HG03354 (cell line): ENCODE measurements around the gene MIPOL1.
"Not testable (repeated sequence)": the region's sequence is repeated elsewhere in the genome, so short reads cannot be mapped to it uniquely, and the experiment has no call there.

Experiments used
- ATAC-seq: cut with Tn5 transposase; IDR thresholded peaks from one replicate; pipeline ENCODE4 v1.9.1; 2021; ENCODE audit warnings: mild to moderate bottlenecking; ENCODE audit not compliant: unreplicated experiment, poor library complexity, severe bottlenecking

Gene MIPOL1

DNA sequence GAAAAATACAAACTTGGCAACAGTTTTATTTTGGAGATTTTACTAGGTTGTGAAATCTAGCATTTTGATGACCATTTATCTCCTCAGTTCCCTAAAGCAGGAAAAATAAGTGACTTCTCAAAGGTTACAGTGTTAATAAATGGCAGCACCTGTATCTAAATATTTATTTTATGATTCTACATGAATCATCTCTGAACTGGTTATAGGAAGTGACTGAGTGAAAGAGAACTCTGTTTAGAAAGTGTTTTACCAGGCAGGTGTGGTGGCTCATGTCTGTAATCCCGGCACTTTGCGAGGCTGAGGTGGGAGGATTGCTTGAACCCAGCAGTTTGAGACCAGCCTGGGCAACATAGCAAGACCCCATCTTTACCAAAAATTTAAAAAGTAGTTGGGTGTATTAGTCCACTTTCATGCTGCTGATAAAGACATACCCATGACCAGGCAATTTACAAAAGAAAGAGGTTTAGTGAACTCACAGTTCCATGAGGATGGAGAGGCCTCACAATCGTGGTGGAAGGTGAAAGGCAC is 26.3 kb downstream of the MIPOL1 start:
- ATAC-seq, result no peak

DNA sequence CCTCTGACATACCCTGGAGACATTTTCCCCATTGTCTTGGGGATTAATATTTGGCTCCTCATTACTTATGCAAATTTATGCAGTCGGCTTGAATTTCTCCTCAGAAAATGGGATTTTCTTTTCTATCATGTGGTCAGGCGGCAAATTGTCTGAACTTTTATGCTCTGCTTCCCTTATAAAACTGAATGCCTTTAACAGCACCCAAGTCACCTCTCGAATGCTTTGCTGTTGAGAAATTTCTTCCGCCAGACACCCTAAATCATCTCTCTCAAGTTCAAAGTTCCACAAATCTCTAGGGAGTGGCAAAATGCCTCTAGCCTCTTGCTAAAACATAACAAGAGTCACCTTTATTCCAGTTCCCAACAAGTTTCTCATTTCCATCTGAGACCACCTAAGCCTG is 27.9 kb downstream of the MIPOL1 start:
- not testable (repeated sequence) for ATAC-seq

DNA sequence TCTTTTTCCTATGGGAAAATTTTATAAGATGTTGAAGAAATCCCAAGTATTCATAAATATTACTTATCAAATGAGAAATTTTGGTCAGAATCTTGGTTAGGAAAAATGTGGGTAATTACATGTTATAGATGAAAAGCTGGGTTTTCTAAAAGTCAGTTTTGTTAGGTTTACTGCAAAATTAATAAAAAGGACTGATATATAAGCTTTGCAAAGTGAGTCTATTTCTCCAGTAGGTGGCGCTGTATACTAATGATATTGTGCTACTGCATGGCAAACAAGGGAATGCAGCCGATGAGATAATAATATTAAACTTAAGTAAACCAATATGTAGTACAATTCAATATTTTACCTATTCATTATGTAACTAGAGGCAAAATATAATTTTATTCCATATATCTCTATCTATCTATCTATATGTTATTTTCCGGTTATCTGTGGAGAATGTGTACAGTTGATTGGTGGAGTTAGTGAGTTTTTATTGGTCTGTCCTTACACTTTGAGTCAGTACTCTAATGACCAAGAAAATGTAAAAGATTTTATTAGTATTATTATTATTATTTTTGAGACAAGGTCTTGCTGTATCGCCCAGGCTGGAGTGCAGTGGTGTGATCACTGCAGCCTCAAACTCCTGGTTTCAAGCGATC is 32.9 kb downstream of the MIPOL1 start:
- peak; percentile 75 for ATAC-seq

DNA sequence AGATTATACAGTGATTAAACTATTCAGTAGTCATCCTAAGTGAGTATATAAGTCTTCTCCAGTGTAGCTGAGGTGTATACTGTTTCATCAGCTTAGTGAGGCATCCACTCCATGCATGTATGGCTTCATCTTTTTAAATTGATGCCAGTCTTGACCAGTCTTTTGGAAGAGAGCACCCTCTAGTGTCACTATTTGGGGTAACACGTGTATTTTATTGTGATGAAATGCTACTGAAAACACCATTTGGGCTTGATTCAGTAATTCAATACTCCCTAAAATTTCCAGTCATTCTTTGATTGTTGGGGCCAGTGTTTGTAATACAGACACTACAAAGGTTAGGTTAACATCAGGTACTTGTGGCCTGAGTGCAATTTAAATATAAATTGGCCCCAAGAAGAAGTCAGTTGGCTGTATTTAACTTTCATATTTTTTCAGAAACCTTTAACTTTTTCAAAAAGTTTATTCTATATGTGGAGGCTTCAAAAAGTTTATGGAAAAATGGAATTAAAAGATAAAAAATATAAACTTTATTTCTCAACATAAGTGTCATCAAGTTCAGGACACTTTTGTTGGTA is 35.3 kb downstream of the MIPOL1 start:
- peak; percentile 72 for ATAC-seq

DNA sequence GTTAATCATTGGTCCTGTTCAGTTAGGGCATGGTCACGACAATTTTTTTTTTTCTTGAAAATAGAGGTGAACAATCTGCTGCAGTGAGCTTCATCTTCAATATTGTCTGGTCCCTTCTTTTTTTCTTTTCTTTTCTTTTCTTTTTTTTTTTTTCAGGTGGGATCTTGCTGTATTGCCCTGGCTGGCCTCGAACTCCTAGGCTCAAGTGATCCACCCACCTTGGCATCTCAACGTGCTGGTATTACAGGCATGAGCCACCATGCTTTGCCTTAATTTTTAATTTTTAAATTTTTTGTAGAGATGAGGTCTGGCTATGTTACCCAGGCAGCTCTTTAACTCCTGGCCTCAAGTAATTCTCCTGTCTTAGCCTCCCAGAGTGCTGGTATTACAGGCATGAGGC is 36.5 kb downstream of the MIPOL1 start:
- ATAC-seq, result no peak

DNA sequence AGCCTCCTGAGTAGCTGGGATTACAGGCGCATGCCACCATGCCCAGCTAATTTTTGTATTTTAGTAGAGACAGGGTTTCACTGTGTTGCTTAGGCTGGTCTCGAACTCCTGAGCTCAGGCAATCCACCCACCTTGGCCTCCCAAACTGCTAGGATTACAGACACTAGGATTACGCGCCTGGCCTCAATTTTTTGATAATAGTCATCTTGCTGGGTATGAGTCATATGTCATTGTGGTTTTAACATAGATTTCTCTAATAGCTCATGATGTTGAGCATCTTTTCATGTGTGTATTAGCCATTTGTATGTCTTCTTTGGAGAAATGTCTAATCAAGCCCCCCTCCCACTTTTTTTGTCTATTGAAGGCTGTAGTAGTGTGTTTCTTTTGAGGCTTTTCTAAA is 38.3 kb downstream of the MIPOL1 start:
- not testable (repeated sequence) for ATAC-seq

DNA sequence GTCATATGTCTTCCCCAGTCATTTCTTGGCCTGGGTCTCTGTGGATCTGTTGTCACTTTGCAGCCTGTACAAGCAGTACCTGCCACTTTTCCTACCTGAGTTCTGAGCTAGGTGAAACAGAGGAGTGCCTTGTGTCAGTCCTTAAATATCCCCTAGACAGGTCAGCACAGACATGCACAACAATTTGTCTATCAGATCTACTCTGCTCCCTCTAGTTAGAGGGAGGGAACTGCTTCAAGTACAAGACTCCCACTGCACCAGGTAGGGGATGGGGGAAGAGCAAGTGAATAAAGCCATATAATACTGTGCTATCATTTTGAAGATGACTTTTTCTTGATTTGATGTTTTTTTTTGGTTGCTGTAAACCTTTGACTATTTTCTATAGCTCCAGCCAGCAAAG is 39.4 kb downstream of the MIPOL1 start:
- ATAC-seq, result no peak

DNA sequence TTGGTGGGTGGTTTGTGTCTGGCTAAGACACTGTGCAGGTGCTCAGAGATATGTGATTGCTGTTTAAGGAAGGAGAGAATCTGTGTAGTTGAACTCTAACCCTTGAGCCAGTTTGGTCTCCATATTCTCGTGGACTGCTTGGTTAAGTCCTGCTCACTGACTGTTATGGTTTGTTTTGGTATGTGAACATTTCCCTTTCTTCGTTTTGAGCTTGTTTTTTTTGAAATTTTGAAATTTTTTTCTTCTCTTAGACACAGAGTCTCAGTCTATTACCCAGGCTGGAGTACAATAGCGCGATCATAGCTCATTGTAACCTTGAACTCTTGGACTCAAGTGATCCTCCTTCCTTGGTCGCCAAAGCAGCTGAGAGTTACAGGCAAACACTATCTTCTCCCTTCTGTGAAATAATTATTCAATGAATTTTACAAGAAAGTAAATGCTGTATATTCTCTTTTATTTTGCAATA is 40.0 kb downstream of the MIPOL1 start:
- ATAC-seq, result no peak

DNA sequence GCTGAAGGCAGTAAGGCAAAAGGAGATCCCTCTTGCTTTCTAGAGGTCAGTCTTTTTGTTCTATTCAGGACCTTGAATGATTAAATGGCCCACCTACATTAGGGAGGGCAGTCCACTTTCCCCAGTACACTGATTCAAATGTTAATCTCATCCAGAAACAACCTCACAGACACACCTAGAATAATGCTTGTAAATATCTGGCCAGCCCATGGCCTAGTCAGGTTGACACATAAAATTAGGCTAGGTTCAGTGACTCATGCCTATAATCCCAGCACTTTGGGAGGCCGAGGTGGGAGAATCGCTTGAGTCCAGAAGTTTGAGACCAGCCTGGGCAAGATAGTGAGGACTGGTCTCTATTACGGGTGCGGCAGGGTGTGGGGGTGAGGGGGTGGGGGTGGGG is 43.5 kb downstream of the MIPOL1 start:
- no peak for ATAC-seq

DNA sequence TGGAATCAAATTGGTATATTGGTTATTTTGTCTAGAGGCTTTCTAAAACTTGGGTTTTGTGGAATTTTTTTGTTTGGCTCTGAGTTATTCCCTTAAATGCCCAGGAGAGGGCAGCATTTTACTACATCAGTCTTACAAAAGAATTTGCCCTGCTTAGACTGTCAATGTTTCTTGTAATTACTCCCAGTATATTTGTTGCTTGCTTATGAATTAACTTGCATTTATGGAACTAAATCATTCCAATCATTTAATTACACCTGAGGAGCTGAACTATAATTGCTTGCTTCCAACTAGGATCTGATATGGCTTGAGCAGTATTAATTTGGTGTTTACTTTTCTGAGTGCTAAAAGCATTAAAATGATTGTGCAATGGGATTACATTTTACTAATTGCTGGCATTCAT is 48.7 kb downstream of the MIPOL1 start:
- no peak for ATAC-seq

DNA sequence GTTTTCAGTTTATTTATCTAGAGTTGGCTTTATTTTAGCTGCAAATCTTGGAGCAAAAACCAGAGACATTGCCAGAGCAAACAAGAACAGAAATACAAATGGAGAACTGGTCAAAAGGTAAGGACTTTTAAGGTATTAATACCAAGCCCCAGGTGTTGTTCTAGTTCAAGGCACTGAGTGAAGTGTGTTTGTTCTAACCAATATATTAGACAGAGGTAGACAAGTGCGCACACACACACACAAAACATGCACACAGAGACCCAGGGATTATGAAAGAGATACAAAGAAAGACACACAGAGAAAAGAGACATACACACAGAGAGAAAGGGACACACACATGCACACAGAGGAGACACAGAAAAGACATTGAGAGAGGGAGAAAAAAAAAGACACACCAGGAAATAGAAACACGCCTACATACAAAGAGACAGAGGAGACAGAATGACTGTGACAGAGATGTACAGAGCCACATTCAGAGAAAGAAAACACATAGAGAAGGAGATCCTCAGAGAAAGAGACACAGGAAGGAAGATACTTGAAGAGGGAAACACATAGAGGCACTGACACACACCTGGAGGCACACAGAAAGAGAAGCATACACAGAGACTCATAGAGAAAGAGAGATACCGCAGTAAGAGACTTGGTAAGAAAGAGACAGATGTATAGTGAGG is 50.2 kb downstream of the MIPOL1 start:
- ATAC-seq, result no peak

DNA sequence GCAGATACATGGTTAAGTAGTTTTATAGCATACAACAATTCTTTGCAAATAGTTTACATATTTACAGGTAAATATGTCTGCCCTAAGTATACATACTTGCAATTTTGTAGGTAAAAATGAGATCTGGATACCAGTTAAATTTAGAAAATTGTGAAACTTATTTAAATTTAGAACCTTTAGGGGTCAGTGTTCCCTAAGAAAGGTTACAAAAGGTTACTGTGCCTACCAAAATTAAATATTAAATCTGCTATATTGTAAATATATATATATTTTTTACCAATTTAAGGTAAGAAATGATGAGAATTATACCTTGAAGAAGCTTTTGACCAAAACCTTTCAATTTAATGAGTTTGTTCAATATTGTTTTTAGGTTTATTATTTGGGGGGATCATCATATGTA is 54.0 kb downstream of the MIPOL1 start:
- no peak for ATAC-seq

DNA sequence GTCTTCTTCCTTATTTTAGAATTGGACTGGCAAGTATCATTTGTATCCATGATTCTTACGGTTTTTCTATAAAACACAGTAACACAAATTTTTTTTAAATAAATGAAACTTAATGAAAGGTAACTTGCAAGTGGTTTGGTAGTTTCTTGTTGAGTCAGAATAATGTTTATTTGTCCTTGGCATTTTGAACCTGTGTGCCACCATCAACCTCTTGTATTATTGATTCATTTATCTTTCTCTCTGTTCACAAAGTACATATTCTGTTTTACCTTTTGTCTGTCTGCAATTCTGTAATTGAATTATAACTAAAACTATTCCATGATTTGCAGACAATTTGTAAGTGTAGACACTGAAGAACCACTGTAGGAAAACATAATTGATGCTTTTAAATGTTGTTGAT is 54.7 kb downstream of the MIPOL1 start:
- ATAC-seq, result no peak

DNA sequence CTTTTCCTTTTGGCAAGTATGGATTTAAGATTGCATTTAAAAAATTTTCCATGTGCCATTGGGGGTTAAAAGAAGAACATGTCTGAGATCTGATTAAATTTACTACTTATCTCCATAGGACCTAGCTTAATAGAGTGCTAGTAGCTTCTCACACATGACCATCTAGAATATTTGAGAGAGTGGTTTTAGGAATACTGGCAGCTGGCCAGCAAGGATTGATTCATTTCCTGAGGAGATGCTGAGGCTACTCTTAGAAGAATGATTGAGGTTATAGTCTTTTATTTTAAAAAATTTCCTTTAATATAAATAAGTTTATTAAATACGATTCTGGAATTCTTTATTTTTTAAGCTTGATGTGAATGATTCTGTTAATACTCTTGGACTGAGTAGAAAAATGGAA is 56.2 kb downstream of the MIPOL1 start:
- ATAC-seq, result no peak

DNA sequence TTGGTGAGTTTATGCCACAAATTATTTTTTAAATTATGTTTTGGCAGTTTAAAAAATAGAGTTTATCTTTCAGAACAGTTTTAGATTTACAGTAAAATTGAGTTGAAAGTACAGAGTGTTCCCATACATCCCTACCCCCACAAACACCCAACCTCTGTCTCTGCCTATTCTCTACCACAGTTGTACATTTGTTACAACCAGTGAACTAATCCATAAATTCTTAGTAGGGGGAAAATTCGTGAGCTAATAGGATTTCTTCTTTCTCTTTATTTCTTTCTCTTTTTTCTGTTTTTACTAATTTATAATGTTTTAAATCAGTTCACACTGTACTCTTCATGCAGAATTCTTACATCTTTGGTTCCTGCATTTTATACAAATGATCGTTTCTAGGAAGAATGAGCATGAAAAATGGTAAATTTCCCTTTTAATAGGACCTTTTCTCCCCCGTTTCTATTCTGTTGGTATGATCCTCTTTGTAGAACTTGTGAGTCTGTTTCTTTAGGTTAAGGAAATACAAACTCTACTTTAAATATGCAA is 56.7 kb downstream of the MIPOL1 start:
- ATAC-seq, result no peak

DNA sequence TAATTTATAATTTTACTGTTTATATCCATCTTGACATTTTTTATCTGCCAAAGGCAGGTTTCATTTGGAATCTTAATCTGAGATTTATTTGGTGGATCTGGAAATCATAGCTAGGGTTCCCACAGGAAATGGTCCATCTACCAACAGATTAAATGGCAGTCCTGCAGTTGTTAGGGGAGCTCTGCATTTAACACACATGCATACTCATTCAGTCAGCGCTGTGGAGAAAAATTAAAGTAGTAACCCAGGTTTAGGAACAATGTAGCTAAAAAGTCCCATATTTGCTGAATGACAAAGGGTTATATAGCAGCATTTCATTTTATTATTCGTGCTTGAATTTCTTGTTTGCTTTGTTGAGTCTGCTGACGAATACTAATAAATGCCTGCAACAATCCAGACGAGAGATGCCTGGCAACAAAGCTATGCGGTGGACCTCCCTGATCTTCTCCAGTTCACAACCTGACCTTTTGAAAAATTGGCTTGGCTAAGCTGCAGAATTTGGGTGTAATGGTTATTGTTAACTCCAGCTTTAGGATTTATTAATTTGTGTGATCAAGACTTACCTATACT is 59.8 kb downstream of the MIPOL1 start:
- ATAC-seq, result no peak

DNA sequence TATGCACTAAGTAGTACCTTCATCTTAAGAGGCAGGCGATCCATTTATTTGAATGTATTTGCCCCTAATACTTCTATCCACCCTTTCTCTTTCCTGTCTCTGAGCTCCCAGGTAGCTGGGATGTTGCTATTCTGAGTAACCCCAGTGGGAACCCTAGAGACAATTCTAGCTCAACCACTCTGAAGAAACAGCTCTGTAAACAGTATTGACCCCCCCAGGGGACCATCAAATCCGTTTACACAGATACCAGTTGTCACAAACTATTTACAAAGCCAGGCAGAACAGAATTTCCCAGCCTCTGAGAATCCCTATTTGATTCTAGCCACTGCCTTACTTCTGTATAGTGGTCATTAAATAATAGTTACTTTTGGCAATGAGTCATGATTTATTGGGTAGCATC is 64.9 kb downstream of the MIPOL1 start:
- no peak for ATAC-seq

DNA sequence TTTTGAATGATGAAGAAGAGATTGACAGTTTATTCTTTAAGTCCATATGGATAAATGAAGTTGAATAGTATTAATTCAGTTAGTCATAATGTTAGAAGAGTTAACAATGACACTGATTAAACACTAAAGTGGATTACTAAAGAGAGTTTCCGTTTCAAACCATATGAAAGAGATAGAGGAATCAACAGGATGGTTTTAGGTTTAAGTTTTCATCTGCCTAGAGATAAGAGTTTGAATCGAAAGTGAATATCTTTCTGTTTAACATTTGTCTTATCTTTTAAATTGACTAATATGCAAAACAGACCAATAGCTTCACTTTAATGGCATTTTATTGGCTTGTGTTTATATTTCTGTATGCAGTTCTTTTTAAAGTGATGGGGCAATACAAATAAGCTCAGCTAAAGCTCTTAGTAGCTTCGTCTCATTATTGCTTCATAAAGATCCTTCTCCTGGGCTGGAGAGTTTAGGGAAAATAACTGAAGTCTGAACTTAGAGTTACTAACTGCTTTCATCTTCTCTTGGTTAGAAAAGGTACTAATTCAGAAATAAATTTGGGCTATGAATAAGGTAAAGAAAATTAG is 66.0 kb downstream of the MIPOL1 start:
- no peak for ATAC-seq

DNA sequence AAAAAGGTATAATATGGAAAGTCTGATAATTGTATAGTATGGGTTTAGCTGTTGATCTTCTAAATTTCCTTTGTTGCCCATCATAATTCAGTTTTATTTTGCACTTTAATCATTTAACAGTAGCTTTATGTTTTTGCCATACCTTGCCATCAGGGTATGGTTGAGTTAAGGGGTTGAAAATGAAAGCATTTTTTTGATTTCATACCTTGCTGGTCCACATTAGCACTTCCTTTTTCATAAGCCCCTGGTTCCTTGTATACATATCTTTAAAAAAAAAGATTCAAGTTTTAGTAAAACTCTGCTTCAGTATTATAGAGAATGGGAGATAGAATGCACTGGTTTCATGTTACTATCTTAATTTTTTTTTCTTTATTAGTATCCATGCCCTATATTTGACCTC is 71.1 kb downstream of the MIPOL1 start:
- no peak for ATAC-seq

DNA sequence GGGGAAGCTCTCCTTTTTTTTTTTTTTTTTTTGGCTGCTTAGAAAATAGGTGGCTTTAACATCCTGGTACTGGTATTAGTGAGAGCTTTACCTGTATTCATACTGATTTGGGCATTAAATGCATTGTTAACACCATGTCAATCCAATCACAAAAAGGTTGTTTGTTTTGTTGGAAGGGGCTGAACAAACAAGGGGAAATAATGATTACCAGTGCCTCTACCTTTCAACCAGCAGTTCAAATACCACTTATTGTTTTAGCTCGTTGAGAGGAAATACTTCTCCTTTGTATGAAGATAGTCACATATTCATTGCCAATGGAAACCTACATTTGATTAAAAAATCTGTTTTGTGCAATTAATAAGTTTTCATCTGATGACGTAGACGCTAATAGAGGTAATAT is 72.9 kb downstream of the MIPOL1 start:
- no peak for ATAC-seq
